H9 (cell line): ENCODE data around the gene TUBB4B. TPM values are rescaled to one million over a fixed set of nuclear protein-coding genes. Genes with fewer than 3 reads are reported as not detected.

Experiments
- DNase-seq: peaks from one replicate; pipeline ENCODE4 v3.0.0-alpha.2; 2017
- H2AFZ ChIP-seq: one replicate; pipeline ENCODE4 v1.6.1; 2013; ENCODE audit warnings: mild to moderate bottlenecking, low read length, control low read depth, moderate library complexity
- H2AK5ac ChIP-seq: 2 replicates; pipeline ENCODE4 v1.6.1; 2013; ENCODE audit warnings: low read length, control low read depth, mixed read lengths; ENCODE audit not compliant: insufficient read length
- H2BK120ac ChIP-seq: one replicate; pipeline ENCODE4 v1.6.1; 2013; ENCODE audit warnings: low read depth, mild to moderate bottlenecking, low read length, control low read depth, inconsistent platforms; ENCODE audit not compliant: poor library complexity, severe bottlenecking
- H2BK12ac ChIP-seq: 2 replicates; pipeline ENCODE4 v1.6.1; 2013; ENCODE audit warnings: low read length, control low read depth, mixed read lengths, low read depth; ENCODE audit not compliant: insufficient read length
- H2BK15ac ChIP-seq: 2 replicates; pipeline ENCODE4 v1.6.1; 2013; ENCODE audit warnings: low read depth, low read length, control low read depth
- H2BK20ac ChIP-seq: one replicate; pipeline ENCODE4 v1.6.1; 2013; ENCODE audit warnings: low read depth, mild to moderate bottlenecking, low read length, control low read depth, inconsistent platforms; ENCODE audit not compliant: poor library complexity, severe bottlenecking
- H2BK5ac ChIP-seq: 2 replicates; pipeline ENCODE4 v1.6.1; 2013; ENCODE audit warnings: low read length, control low read depth, mixed read lengths; ENCODE audit not compliant: insufficient read length
- H3K14ac ChIP-seq: 2 replicates; pipeline ENCODE4 v1.6.1; 2013; ENCODE audit warnings: low read length, control low read depth; ENCODE audit not compliant: insufficient read depth
- H3K18ac ChIP-seq: 2 replicates; pipeline ENCODE4 v1.6.1; 2013; ENCODE audit warnings: low read depth, mild to moderate bottlenecking, mixed read lengths, low read length, control low read depth; ENCODE audit not compliant: insufficient read length
- H3K23ac ChIP-seq: 2 replicates; pipeline ENCODE4 v1.6.1; 2013; ENCODE audit warnings: low read length, control low read depth, mixed read lengths, low read depth; ENCODE audit not compliant: insufficient read length
- H3K23me2 ChIP-seq: 2 replicates; pipeline ENCODE4 v1.6.1; 2013; ENCODE audit warnings: low read depth, mild to moderate bottlenecking, mixed read lengths, low read length, control low read depth; ENCODE audit not compliant: insufficient read length, poor library complexity, severe bottlenecking
- H3K27ac ChIP-seq: 2 replicates; pipeline ENCODE4 v1.5.1; 2013; ENCODE audit warnings: low read length, control low read depth, mixed read lengths, low read depth; ENCODE audit not compliant: insufficient read length
- H3K27me3 ChIP-seq: 2 replicates; pipeline ENCODE4 v1.6.1; 2013; ENCODE audit warnings: low read length, control low read depth, inconsistent platforms; ENCODE audit not compliant: insufficient read depth
- H3K4ac ChIP-seq: 2 replicates; pipeline ENCODE4 v1.6.1; 2013; ENCODE audit warnings: low read depth, mild to moderate bottlenecking, control low read depth, inconsistent platforms, low read length, moderate library complexity
- H3K4me1 ChIP-seq: 2 replicates; pipeline ENCODE4 v1.6.1; 2013; ENCODE audit warnings: low read length, control low read depth, inconsistent platforms; ENCODE audit not compliant: insufficient read depth
- H3K4me2 ChIP-seq: 2 replicates; pipeline ENCODE4 v1.6.1; 2013; ENCODE audit warnings: low read length, control low read depth, mixed read lengths; ENCODE audit not compliant: insufficient read length, insufficient read depth
- H3K56ac ChIP-seq: 2 replicates; pipeline ENCODE4 v1.6.1; 2013; ENCODE audit warnings: low read depth, mild to moderate bottlenecking, mixed read lengths, low read length, control low read depth; ENCODE audit not compliant: insufficient read length
- H3K79me1 ChIP-seq: 2 replicates; pipeline ENCODE4 v1.6.1; 2013; ENCODE audit warnings: low read depth, mild to moderate bottlenecking, moderate library complexity, low read length, control low read depth, inconsistent platforms; ENCODE audit not compliant: insufficient read depth, poor library complexity, severe bottlenecking
- H3K79me2 ChIP-seq: 2 replicates; pipeline ENCODE4 v1.6.1; 2013; ENCODE audit warnings: low read length, control low read depth, inconsistent platforms; ENCODE audit not compliant: insufficient read depth
- H3K9ac ChIP-seq: 2 replicates; pipeline ENCODE4 v1.6.1; 2013; ENCODE audit warnings: low read length, control low read depth, mixed read lengths; ENCODE audit not compliant: insufficient read length; ENCODE audit errors: extremely low read depth
- H3K9me3 ChIP-seq: one replicate; pipeline ENCODE4 v1.6.1; 2013; ENCODE audit warnings: low read depth, low read length, inconsistent platforms; ENCODE audit not compliant: control insufficient read depth
- H3T11ph ChIP-seq: one replicate; pipeline ENCODE4 v1.6.1; 2013; ENCODE audit warnings: mild to moderate bottlenecking, low read length, control low read depth, inconsistent platforms
- H4K20me1 ChIP-seq: one replicate; pipeline ENCODE4 v1.6.1; 2013; ENCODE audit not compliant: control insufficient read depth, insufficient read length, insufficient read depth
- H4K5ac ChIP-seq: 2 replicates; pipeline ENCODE4 v1.6.1; 2013; ENCODE audit warnings: low read depth, mild to moderate bottlenecking, mixed read lengths, low read length, control low read depth; ENCODE audit not compliant: insufficient read length
- H4K8ac ChIP-seq: replicated peaks from 2 replicates; pipeline ENCODE4 v1.6.1; 2013; ENCODE audit warnings: low read length, control low read depth, mixed read lengths, low read depth; ENCODE audit not compliant: insufficient read length
- H4K91ac ChIP-seq: 2 replicates; pipeline ENCODE4 v1.6.1; 2013; ENCODE audit warnings: low read depth, mild to moderate bottlenecking, moderate library complexity, mixed read lengths, low read length, control low read depth; ENCODE audit not compliant: insufficient read length
- H3K27ac Mint-ChIP-seq, 3 experiments: 2 replicates in 2 of 3; 3 replicates in 1 of 3; pipeline ENCODE4 v1.8.0; 2020 to 2021; ENCODE audit warnings: mixed read lengths in 3 of 3, mild to moderate bottlenecking in 1 of 3, moderate library complexity in 1 of 3
- H3K27me3 Mint-ChIP-seq: 2 replicates; pipeline ENCODE4 v1.8.0; 2021; ENCODE audit warnings: low read depth, mild to moderate bottlenecking, moderate library complexity, mixed read lengths
- H3K36me3 Mint-ChIP-seq, 3 experiments: 2 replicates in 2 of 3; 3 replicates in 1 of 3; pipeline ENCODE4 v1.8.0; 2020 to 2021; ENCODE audit warnings: low read depth in 3 of 3, mixed read lengths in 3 of 3; ENCODE audit not compliant: insufficient read depth in 1 of 3
- H3K4me1 Mint-ChIP-seq, 2 experiments: 2 replicates each; pipeline ENCODE4 v1.8.0; 2020; ENCODE audit warnings: mixed read lengths in 2 of 2
- H3K4me3 Mint-ChIP-seq, 2 experiments: 2 replicates in 1 of 2; 3 replicates in 1 of 2; pipeline ENCODE4 v1.8.0; 2020 to 2021; ENCODE audit warnings: mild to moderate bottlenecking in 2 of 2, mixed read lengths in 2 of 2, moderate library complexity in 1 of 2
- H3K9me3 Mint-ChIP-seq, 2 experiments: 2 replicates in 1 of 2; 3 replicates in 1 of 2; pipeline ENCODE4 v1.8.0; 2020; ENCODE audit warnings: mild to moderate bottlenecking in 2 of 2, mixed read lengths in 2 of 2, moderate library complexity in 1 of 2
- WGBS: extraction: QIAGEN DNeasy Blood & Tissue Kit; methylation state at CpG from one replicate; pipeline ENCODE4 v1.1.7; 2013; ENCODE audit warnings: missing lambda C conversion rate, low lambda C conversion rate, mixed read lengths; ENCODE audit not compliant: insufficient read length; ENCODE audit errors: extremely low coverage; 5-methylcytosine and 5-hydroxymethylcytosine counted together
- total RNA-seq: library from RNA; stranded (reverse); gene quantifications from 2 replicates; pipeline ENCODE4 v1.2.1, GENCODE V29; 2021
- TF ChIP-seq, protein P1 (sequence below): fragments of 200-600 bp; sonication (generic); conservative IDR thresholded peaks from 3 replicates; pipeline ENCODE4 v1.8.0; 2021; ENCODE audit warnings: antibody characterized with exemption, mild to moderate bottlenecking

TUBB4B gene
- total RNA-seq, 1 experiment from 2014 or later: 378 TPM

DNA sequence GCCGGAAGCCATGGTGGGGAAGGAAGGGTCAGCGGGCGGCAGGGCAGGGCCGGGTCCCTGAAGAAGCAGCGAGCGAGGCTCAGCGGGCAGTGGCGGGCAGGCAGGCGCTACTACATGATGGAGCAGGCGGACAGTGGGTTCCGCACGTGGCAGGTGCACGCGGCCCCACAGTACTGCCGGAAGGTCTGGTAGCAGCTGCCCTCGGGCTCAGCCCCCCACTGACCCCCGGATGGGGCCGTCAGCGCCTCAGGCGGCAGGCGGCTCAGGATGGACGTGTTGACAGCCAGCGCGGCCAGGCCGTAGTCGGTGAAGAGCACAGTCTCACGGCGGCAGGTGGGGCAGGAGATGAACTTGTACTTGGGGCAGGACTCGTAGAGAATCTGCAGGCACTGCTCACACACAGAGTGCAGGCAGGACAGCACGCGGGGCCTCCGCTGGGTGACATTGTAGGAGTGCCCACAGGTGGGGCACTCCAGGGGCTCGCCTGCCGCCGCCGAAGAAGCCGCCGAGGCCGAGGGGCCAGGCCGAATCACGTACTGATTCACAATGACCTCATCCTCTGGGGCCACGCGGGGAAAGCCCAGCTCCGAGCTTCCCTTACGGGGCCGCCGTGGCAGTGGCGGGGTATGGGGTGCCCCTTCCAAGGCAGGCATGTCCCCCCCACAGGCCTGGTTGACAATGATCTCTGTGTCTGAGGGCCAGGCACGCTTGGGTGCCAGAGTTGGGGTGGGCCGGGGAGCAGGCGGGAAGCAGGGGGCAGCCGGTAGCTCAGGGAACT, 20.6 kb upstream of the TUBB4B start:
- H3K36me3 Mint-ChIP-seq: peaks cover 0 to 15% (median under 1%) of the 10 kb centered on the region in 3 experiments; a peak in 1 of 7 replicates
- no peaks in the 10 kb centered on the region for H3K27me3 ChIP-seq
- no peaks in the 10 kb centered on the region for H3K79me1 ChIP-seq
- no peak overlapping the region for H3K4me2 ChIP-seq
- H2BK5ac ChIP-seq: no peak overlapping the region
- no peak overlapping the region for H4K5ac ChIP-seq
- H2AK5ac ChIP-seq: no peak overlapping the region
- no peak overlapping the region for H3K14ac ChIP-seq
- no peak overlapping the region for H3K27ac Mint-ChIP-seq
- H3K56ac ChIP-seq: no peak overlapping the region
- H2BK20ac ChIP-seq: no peak overlapping the region
- H3K4ac ChIP-seq: no peak overlapping the region
- TF ChIP-seq, protein P1, sequence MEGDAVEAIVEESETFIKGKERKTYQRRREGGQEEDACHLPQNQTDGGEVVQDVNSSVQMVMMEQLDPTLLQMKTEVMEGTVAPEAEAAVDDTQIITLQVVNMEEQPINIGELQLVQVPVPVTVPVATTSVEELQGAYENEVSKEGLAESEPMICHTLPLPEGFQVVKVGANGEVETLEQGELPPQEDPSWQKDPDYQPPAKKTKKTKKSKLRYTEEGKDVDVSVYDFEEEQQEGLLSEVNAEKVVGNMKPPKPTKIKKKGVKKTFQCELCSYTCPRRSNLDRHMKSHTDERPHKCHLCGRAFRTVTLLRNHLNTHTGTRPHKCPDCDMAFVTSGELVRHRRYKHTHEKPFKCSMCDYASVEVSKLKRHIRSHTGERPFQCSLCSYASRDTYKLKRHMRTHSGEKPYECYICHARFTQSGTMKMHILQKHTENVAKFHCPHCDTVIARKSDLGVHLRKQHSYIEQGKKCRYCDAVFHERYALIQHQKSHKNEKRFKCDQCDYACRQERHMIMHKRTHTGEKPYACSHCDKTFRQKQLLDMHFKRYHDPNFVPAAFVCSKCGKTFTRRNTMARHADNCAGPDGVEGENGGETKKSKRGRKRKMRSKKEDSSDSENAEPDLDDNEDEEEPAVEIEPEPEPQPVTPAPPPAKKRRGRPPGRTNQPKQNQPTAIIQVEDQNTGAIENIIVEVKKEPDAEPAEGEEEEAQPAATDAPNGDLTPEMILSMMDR: no peak
- H3K27ac ChIP-seq: no peak overlapping the region
- H2BK12ac ChIP-seq: no peak overlapping the region
- H3K4me3 Mint-ChIP-seq: peak overlapping the region; percentile 22 to 60; a peak in 3 of 5 replicates
- DNase-seq: no peak
- H3K23ac ChIP-seq: no peak overlapping the region
- no peak overlapping the region for H2BK120ac ChIP-seq
- H3K9me3 Mint-ChIP-seq: no peaks in the 10 kb centered on the region
- no peaks in the 10 kb centered on the region for H4K20me1 ChIP-seq
- H4K91ac ChIP-seq: no peak overlapping the region
- no CpG with 5 or more reads among the region's 52 CpGs for WGBS
- no peak overlapping the region for H4K8ac ChIP-seq
- peaks cover 4 to 8% of the 10 kb centered on the region in 2 experiments for H3K4me1 Mint-ChIP-seq
- H3K4me1 ChIP-seq: no peaks in the 10 kb centered on the region; the same call in 1 of the 2 replicates
- no peak overlapping the region for H3T11ph ChIP-seq
- no peaks in the 10 kb centered on the region for H3K79me2 ChIP-seq
- no peak overlapping the region for H3K18ac ChIP-seq
- no peak overlapping the region for H3K9ac ChIP-seq
- H2BK15ac ChIP-seq: no peak overlapping the region
- H3K9me3 ChIP-seq: no peaks in the 10 kb centered on the region
- H3K27me3 Mint-ChIP-seq: no peaks in the 10 kb centered on the region
- H2AFZ ChIP-seq: no peak overlapping the region
- peaks cover 18% of the 10 kb centered on the region for H3K23me2 ChIP-seq
